Measurements from ENCODE around the gene C1orf35. TPM values are rescaled to one million over a fixed set of nuclear protein-coding genes. Genes with fewer than 3 reads are reported as not detected.

Gene C1orf35
- total RNA-seq, 1 donor from 2014 or later: 11.8 TPM

GRCh38 chr1:228100822-228101613, 2.1 kb downstream of the C1orf35 start:
- H3K79me2 ChIP-seq (ENCODE audit: low read depth): peaks cover 29% of the 10 kb centered on the region
- TF ChIP-seq EZH2phosphoT487 (IDR thresholded peaks at IDR 0.05): no peak
- TF ChIP-seq EZH2 (IDR thresholded peaks at IDR 0.05): no peak
- TF ChIP-seq CTCF (IDR thresholded peaks at IDR 0.05): no peak
- Mint-ChIP-seq H3K27me3 (ENCODE audit: insufficient read depth, low read depth) (peaks cover 8% of the 10 kb centered on the region), H3K4me1 (peaks cover 21% of the 10 kb centered on the region), H3K27ac (no peak overlapping the region), H3K9me3 (no peaks in the 10 kb centered on the region), H3K36me3 (peaks cover 28% of the 10 kb centered on the region), H3K4me3 (peak overlapping the region; percentile 83)
- H3K27ac ChIP-seq: no peak overlapping the region
- peaks cover 8% of the 10 kb centered on the region for H3K4me1 ChIP-seq
- no peak overlapping the region for H2AFZ ChIP-seq (replicated peaks)
- no peak overlapping the region for H3K4me3 ChIP-seq
- H3K27me3 ChIP-seq: no peaks in the 10 kb centered on the region
- DNase-seq (ENCODE audit: low spot score): no peak
- no peak overlapping the region for H3K9ac ChIP-seq
- H3K4me2 ChIP-seq: no peak overlapping the region
- H3K9me3 ChIP-seq (ENCODE audit: low read depth): no peaks in the 10 kb centered on the region
- H3F3A ChIP-seq (ENCODE audit: low read depth): peaks cover 21% of the 10 kb centered on the region
- no peaks in the 10 kb centered on the region for H3K36me3 ChIP-seq
- H4K20me1 ChIP-seq (ENCODE audit: low read depth): peaks cover 47% of the 10 kb centered on the region

- peaks cover 6% of the 10 kb centered on the region for H3K27me3 Mint-ChIP-seq (ENCODE audit: insufficient read depth, low read depth)
- H4K20me1 ChIP-seq (ENCODE audit: low read depth): peaks cover 52% of the 10 kb centered on the region
- no peaks in the 10 kb centered on the region for H3K27me3 ChIP-seq
- no peak overlapping the region for H3K27ac ChIP-seq
- H3K4me1 Mint-ChIP-seq: peaks cover 23% of the 10 kb centered on the region
- no peaks in the 10 kb centered on the region for H3K36me3 ChIP-seq
- H3K79me2 ChIP-seq (ENCODE audit: low read depth): peaks cover 46% of the 10 kb centered on the region
- no peak for TF ChIP-seq EZH2phosphoT487 (IDR thresholded peaks at IDR 0.05)
- TF ChIP-seq CTCF (IDR thresholded peaks at IDR 0.05): no peak
- no peak for TF ChIP-seq EZH2 (IDR thresholded peaks at IDR 0.05)
- H3K36me3 Mint-ChIP-seq: peaks cover 44% of the 10 kb centered on the region
- H3K4me3 Mint-ChIP-seq: no peak overlapping the region
- H3K27ac Mint-ChIP-seq: no peak overlapping the region
- H3K4me1 ChIP-seq: peaks cover 8% of the 10 kb centered on the region
- H3F3A ChIP-seq (ENCODE audit: low read depth): peaks cover 16% of the 10 kb centered on the region
- no peak overlapping the region for H3K4me2 ChIP-seq
- H2AFZ ChIP-seq (replicated peaks): no peak overlapping the region
- H3K9ac ChIP-seq: no peak overlapping the region
- no peaks in the 10 kb centered on the region for H3K9me3 ChIP-seq (ENCODE audit: low read depth)
- no peak overlapping the region for H3K4me3 ChIP-seq
- no peak for DNase-seq (ENCODE audit: low spot score)
- H3K9me3 Mint-ChIP-seq: peaks cover 15% of the 10 kb centered on the region
Observed at GRCh38 chr1:228099331-228099732, 3.8 kb downstream of the C1orf35 start.

GRCh38 chr1:228098323-228098931, 4.7 kb downstream of the C1orf35 start:
- H3K4me3 ChIP-seq: no peak overlapping the region
- H3K27me3 Mint-ChIP-seq (ENCODE audit: insufficient read depth, low read depth): peaks cover 3% of the 10 kb centered on the region
- peaks cover 48% of the 10 kb centered on the region for H3K36me3 Mint-ChIP-seq
- peaks cover 3% of the 10 kb centered on the region for H3K4me1 ChIP-seq
- H3K27me3 ChIP-seq: no peaks in the 10 kb centered on the region
- H3K4me3 Mint-ChIP-seq: no peak overlapping the region
- no peaks in the 10 kb centered on the region for H3K9me3 ChIP-seq (ENCODE audit: low read depth)
- peak overlapping the region; percentile 25 for H3K27ac Mint-ChIP-seq
- H3K4me2 ChIP-seq: no peak overlapping the region
- no peak overlapping the region for H3K27ac ChIP-seq
- H2AFZ ChIP-seq (replicated peaks): no peak overlapping the region
- no peak for TF ChIP-seq EZH2 (IDR thresholded peaks at IDR 0.05)
- no peak for TF ChIP-seq EZH2phosphoT487 (IDR thresholded peaks at IDR 0.05)
- no peak for TF ChIP-seq CTCF (IDR thresholded peaks at IDR 0.05)
- H3K9me3 Mint-ChIP-seq: peaks cover 23% of the 10 kb centered on the region
- peaks cover 52% of the 10 kb centered on the region for H4K20me1 ChIP-seq (ENCODE audit: low read depth)
- H3F3A ChIP-seq (ENCODE audit: low read depth): peaks cover 7% of the 10 kb centered on the region
- no peak for DNase-seq (ENCODE audit: low spot score)
- peaks cover 14% of the 10 kb centered on the region for H3K4me1 Mint-ChIP-seq
- peaks cover 55% of the 10 kb centered on the region for H3K79me2 ChIP-seq (ENCODE audit: low read depth)
- H3K9ac ChIP-seq: no peak overlapping the region
- H3K36me3 ChIP-seq: no peaks in the 10 kb centered on the region

Data from neural progenitor cell (in vitro differentiated cells).